ENCODE measurements around the gene DESI2.
"Not testable (repeated sequence)": the region's sequence is repeated elsewhere in the genome, so short reads cannot be mapped to it uniquely, and the experiment has no call there.

DESI2 gene

GRCh38 chr1:244654108-244655038 lies 1.4 kb downstream of the DESI2 start:
- peak; percentile 40 for DNase-seq (ENCODE audit: low spot score)

- no peak for DNase-seq (ENCODE audit: low spot score)
These were observed 2.3 kb downstream of the DESI2 start for GRCh38 chr1:244655186-244655585.

GRCh38 chr1:244657421-244657820 lies 4.5 kb downstream of the DESI2 start:
- DNase-seq (ENCODE audit: low spot score): no peak

- no peak for DNase-seq (ENCODE audit: low spot score)
These were observed 6.8 kb downstream of the DESI2 start for GRCh38 chr1:244659694-244660093.

- DNase-seq (ENCODE audit: low spot score): no peak
These were observed 7.7 kb downstream of the DESI2 start for GRCh38 chr1:244660595-244660994.

GRCh38 chr1:244661569-244662312 lies 8.8 kb downstream of the DESI2 start:
- DNase-seq (ENCODE audit: low spot score): not testable (repeated sequence)

- no peak for DNase-seq (ENCODE audit: low spot score)
These were observed 9.7 kb downstream of the DESI2 start for GRCh38 chr1:244662599-244662998.

- no peak for DNase-seq (ENCODE audit: low spot score)
These were observed 11.4 kb downstream of the DESI2 start for GRCh38 chr1:244664353-244664752.

GRCh38 chr1:244665771-244666217 lies 12.9 kb downstream of the DESI2 start:
- no peak for DNase-seq (ENCODE audit: low spot score)

- not testable (repeated sequence) for DNase-seq (ENCODE audit: low spot score)
These were observed 13.9 kb downstream of the DESI2 start for GRCh38 chr1:244666672-244667418.

- DNase-seq (ENCODE audit: low spot score): no peak
These were observed 14.9 kb downstream of the DESI2 start for GRCh38 chr1:244667797-244668196.

- no peak for DNase-seq (ENCODE audit: low spot score)
These were observed 20.2 kb downstream of the DESI2 start for GRCh38 chr1:244672946-244673682.

GRCh38 chr1:244674446-244674845 lies 21.5 kb downstream of the DESI2 start:
- DNase-seq (ENCODE audit: low spot score): no peak

GRCh38 chr1:244675167-244675566 lies 22.2 kb downstream of the DESI2 start:
- DNase-seq (ENCODE audit: low spot score): no peak

- DNase-seq (ENCODE audit: low spot score): no peak
These were observed 25.8 kb downstream of the DESI2 start for GRCh38 chr1:244678697-244679096.

GRCh38 chr1:244680667-244681066 lies 27.7 kb downstream of the DESI2 start:
- DNase-seq (ENCODE audit: low spot score): no peak

- DNase-seq (ENCODE audit: low spot score): not testable (repeated sequence)
These were observed 29.2 kb downstream of the DESI2 start for GRCh38 chr1:244682087-244682486.

- DNase-seq (ENCODE audit: low spot score): no peak
These were observed 43.0 kb downstream of the DESI2 start for GRCh38 chr1:244695937-244696336.

GRCh38 chr1:244699741-244700140 lies 46.8 kb downstream of the DESI2 start:
- DNase-seq (ENCODE audit: low spot score): no peak

- no peak for DNase-seq (ENCODE audit: low spot score)
These were observed 47.9 kb downstream of the DESI2 start for GRCh38 chr1:244700808-244701207.

GRCh38 chr1:244702620-244703019 lies 49.7 kb downstream of the DESI2 start:
- DNase-seq (ENCODE audit: low spot score): no peak

- DNase-seq (ENCODE audit: low spot score): no peak
These were observed 51.2 kb downstream of the DESI2 start for GRCh38 chr1:244704107-244704506.

Measured in COLO829 (cell line).